ENCODE results near the gene TRIM66.

- no peak for TF ChIP-seq CTCF (IDR thresholded peaks at IDR 0.05; ENCODE audit: extremely low read depth in 1 of 2, insufficient read depth in 1 of 2, low read depth in 1 of 2, low read length in 2 of 2)
- no peak for TF ChIP-seq POLR2A (IDR thresholded peaks at IDR 0.05; ENCODE audit: low read depth, low read length)
- TF ChIP-seq EZH2 (IDR thresholded peaks at IDR 0.05; ENCODE audit: borderline replicate concordance, low read depth, low read length, severe bottlenecking), result no peak
- no peak for TF ChIP-seq POLR2AphosphoS5 (IDR thresholded peaks at IDR 0.05; ENCODE audit: insufficient read depth, low read depth, low read length)
Observed at GRCh38 chr11:8671193-8671612, 11.3 kb downstream of the TRIM66 start.

All from endothelial cell of umbilical vein (primary cell).